HEK293T (cell line): Measurements from ENCODE around the gene UBE2QL1.

ENCODE experiments used
- CTCF ChIA-PET: fragments of 350-600 bp; formaldehyde crosslinking; extraction: SDS; loops from one replicate; lab custom pipeline; 2021; ENCODE audit warnings: antibody characterized with exemption, inconsistent platforms; lab: Yijun Ruan, JAX
- POLR2A ChIA-PET: fragments of 350-600 bp; formaldehyde crosslinking; extraction: SDS; loops from one replicate; lab custom pipeline; 2020; ENCODE audit warnings: antibody characterized with exemption, inconsistent platforms; lab: Yijun Ruan, JAX
- DNase-seq: peaks from one replicate; pipeline ENCODE4 v3.0.0; 2012; ENCODE audit warnings: mixed read lengths; ENCODE audit errors: extremely low spot score
- ARNT ChIP-seq: fragments of 450-650 bp; IDR thresholded peaks from 2 replicates; pipeline ENCODE4 v1.6.1; 2017; ENCODE audit warnings: mild to moderate bottlenecking
- BHLHE40 ChIP-seq: fragments of 450-650 bp; IDR thresholded peaks from 2 replicates; pipeline ENCODE4 v1.6.1; 2016; ENCODE audit warnings: mild to moderate bottlenecking, moderate library complexity, borderline replicate concordance
- CTBP1 ChIP-seq: fragments of 450-650 bp; IDR thresholded peaks from 2 replicates; pipeline ENCODE4 v1.6.1; 2016; ENCODE audit warnings: borderline replicate concordance
- ELF4 ChIP-seq: fragments of 450-650 bp; IDR thresholded peaks from 2 replicates; pipeline ENCODE4 v1.6.1; 2017; ENCODE audit warnings: antibody characterized with exemption
- FOXA1 ChIP-seq: fragments of 450-650 bp; IDR thresholded peaks from 2 replicates; pipeline ENCODE4 v1.6.1; 2016; ENCODE audit warnings: mild to moderate bottlenecking
- FOXK2 ChIP-seq: fragments of 450-650 bp; IDR thresholded peaks from 2 replicates; pipeline ENCODE4 v1.6.1; 2016; ENCODE audit warnings: mild to moderate bottlenecking
- FOXM1 ChIP-seq: fragments of 450-650 bp; IDR thresholded peaks from 2 replicates; pipeline ENCODE4 v1.6.1; 2017; ENCODE audit warnings: mild to moderate bottlenecking, borderline replicate concordance
- HDGF ChIP-seq: fragments of 450-650 bp; IDR thresholded peaks from 2 replicates; pipeline ENCODE4 v1.6.1; 2017; ENCODE audit warnings: antibody characterized with exemption, borderline replicate concordance
- L3MBTL2 ChIP-seq: fragments of 450-650 bp; conservative IDR thresholded peaks from 2 replicates; pipeline ENCODE4 v1.6.1; 2016; ENCODE audit warnings: mild to moderate bottlenecking
- LEF1 ChIP-seq: fragments of 450-650 bp; IDR thresholded peaks from 2 replicates; pipeline ENCODE4 v1.6.1; 2017; ENCODE audit warnings: mild to moderate bottlenecking, borderline replicate concordance
- NFRKB ChIP-seq: fragments of 450-650 bp; IDR thresholded peaks from 2 replicates; pipeline ENCODE4 v1.6.1; 2016; ENCODE audit warnings: mild to moderate bottlenecking, moderate library complexity
- PKNOX1 ChIP-seq: fragments of 450-650 bp; IDR thresholded peaks from 2 replicates; pipeline ENCODE4 v1.6.1; 2016
- SP1 ChIP-seq: fragments of 450-650 bp; IDR thresholded peaks from 2 replicates; pipeline ENCODE4 v1.6.1; 2017
- SUZ12 ChIP-seq: fragments of 450-650 bp; IDR thresholded peaks from 2 replicates; pipeline ENCODE4 v1.6.1; 2016; ENCODE audit warnings: mild to moderate bottlenecking
- TARDBP ChIP-seq: fragments of 450-650 bp; IDR thresholded peaks from 2 replicates; pipeline ENCODE4 v1.6.1; 2016
- ZNF384 ChIP-seq: fragments of 450-650 bp; IDR thresholded peaks from 2 replicates; pipeline ENCODE4 v1.6.1; 2016

UBE2QL1 gene

GRCh38 chr5:6405591-6405990, 43.1 kb upstream of the UBE2QL1 start:
- POLR2A ChIA-PET, result no interaction called here
- CTCF ChIA-PET, result no interaction called here
- TF ChIP-seq TARDBP, result no peak
- TF ChIP-seq FOXA1, result no peak
- TF ChIP-seq NFRKB, result no peak
- no peak for TF ChIP-seq LEF1
- TF ChIP-seq ZNF384, result no peak
- no peak for TF ChIP-seq SUZ12
- no peak for TF ChIP-seq ARNT
- no peak for TF ChIP-seq CTBP1
- no peak for TF ChIP-seq FOXM1
- no peak for TF ChIP-seq ELF4
- no peak for TF ChIP-seq FOXK2
- DNase-seq, result no peak

GRCh38 chr5:6407558-6408259, 41.0 kb upstream of the UBE2QL1 start:
- CTCF ChIA-PET, result no interaction called here

GRCh38 chr5:6408260-6408596, 40.4 kb upstream of the UBE2QL1 start:
- ChIA-PET CTCF (interaction anchor here (0.9 kb wide), 1 partner anchor 11 kb away, joined by 3 read pairs; no protein-coding TSS in a partner anchor), POLR2A (no interaction called here)
- TF ChIP-seq ZNF384 (no peak), ARNT (no peak), FOXA1 (no peak), NFRKB (no peak), FOXM1 (no peak), FOXK2 (no peak), ELF4 (no peak), TARDBP (no peak), L3MBTL2 (no peak), CTBP1 (no peak), SP1 (no peak), BHLHE40 (no peak), SUZ12 (no peak), LEF1 (no peak)
- no peak for DNase-seq

More at GRCh38 chr5:6407558-6408259, 41.0 kb upstream of the UBE2QL1 start:
- POLR2A ChIA-PET, result no interaction called here
- TF ChIP-seq L3MBTL2, result no peak
- no peak for TF ChIP-seq TARDBP
- no peak for TF ChIP-seq FOXK2
- no peak for TF ChIP-seq SP1
- no peak for TF ChIP-seq PKNOX1
- no peak for TF ChIP-seq NFRKB
- no peak for TF ChIP-seq BHLHE40
- TF ChIP-seq ELF4, result no peak
- no peak for TF ChIP-seq ZNF384
- DNase-seq, result no peak

- ChIA-PET CTCF (interaction anchor here (0.9 kb wide), 1 partner anchor 10 kb away, joined by 3 read pairs; no protein-coding TSS in a partner anchor), POLR2A (no interaction called here)
- TF ChIP-seq SP1 (no peak), FOXM1 (no peak), LEF1 (no peak), BHLHE40 (no peak), HDGF (no peak), ELF4 (no peak), TARDBP (no peak), ARNT (no peak), FOXA1 (no peak), SUZ12 (no peak), NFRKB (no peak), FOXK2 (no peak), L3MBTL2 (no peak), PKNOX1 (no peak), ZNF384 (no peak), CTBP1 (no peak)
- no peak for DNase-seq
Observed at GRCh38 chr5:6408627-6409446, 39.8 kb upstream of the UBE2QL1 start.

GRCh38 chr5:6410421-6410820, 38.2 kb upstream of the UBE2QL1 start:
- TF ChIP-seq CTBP1 (no peak), NFRKB (no peak), FOXA1 (no peak), ARNT (no peak), SUZ12 (no peak), FOXM1 (no peak)
- CTCF ChIA-PET, result no interaction called here

GRCh38 chr5:6411141-6411540, 37.5 kb upstream of the UBE2QL1 start:
- POLR2A ChIA-PET, result no interaction called here
- no peak for TF ChIP-seq L3MBTL2
- TF ChIP-seq FOXM1, result no peak
- no peak for TF ChIP-seq SUZ12
- no peak for TF ChIP-seq ELF4
- no peak for TF ChIP-seq ZNF384
- TF ChIP-seq HDGF, result no peak
- TF ChIP-seq FOXA1, result no peak
- no peak for TF ChIP-seq TARDBP
- TF ChIP-seq CTBP1, result no peak
- no peak for TF ChIP-seq BHLHE40
- no peak for TF ChIP-seq NFRKB
- no peak for TF ChIP-seq PKNOX1
- TF ChIP-seq SP1, result no peak
- TF ChIP-seq LEF1, result no peak
- TF ChIP-seq ARNT, result no peak
- TF ChIP-seq FOXK2, result no peak
- CTCF ChIA-PET, result no interaction called here
- DNase-seq, result no peak

More at GRCh38 chr5:6410421-6410820, 38.2 kb upstream of the UBE2QL1 start:
- no peak for DNase-seq
- POLR2A ChIA-PET, result no interaction called here
